HG03575 (cell line): ENCODE measurements around the gene CGB5.
"Not testable (repeated sequence)": the region's sequence is repeated elsewhere in the genome, so short reads cannot be mapped to it uniquely, and the experiment has no call there.

Experiments used
- ATAC-seq: cut with Tn5 transposase; IDR thresholded peaks from one replicate; pipeline ENCODE4 v1.9.1; 2021; ENCODE audit not compliant: unreplicated experiment, insufficient number of reproducible peaks, low FRiP score; ENCODE audit errors: extremely low read depth

The CGB5 gene

GRCh38 chr19:49050376-49051033 lies 6.9 kb downstream of the CGB5 start:
- not testable (repeated sequence) for ATAC-seq

GRCh38 chr19:49056101-49056901 lies 12.7 kb downstream of the CGB5 start:
- no peak for ATAC-seq

GRCh38 chr19:49056902-49057596 lies 13.4 kb downstream of the CGB5 start:
- ATAC-seq = not testable (repeated sequence)

- no peak for ATAC-seq
Measured at GRCh38 chr19:49057636-49058234, 14.1 kb downstream of the CGB5 start, which contains the start of gene CGB7. TSS of gene CGB7 (minus strand) at chr19:49057749. CDS start at chr19:49055375, 2,374 bp downstream.

- ATAC-seq = no peak
Measured at GRCh38 chr19:49058562-49058961, 14.9 kb downstream of the CGB5 start.

GRCh38 chr19:49059053-49059452 lies 15.4 kb downstream of the CGB5 start:
- no peak for ATAC-seq

GRCh38 chr19:49061000-49061399 lies 17.4 kb downstream of the CGB5 start:
- no peak for ATAC-seq

- no peak for ATAC-seq
Measured at GRCh38 chr19:49061445-49061844, 17.8 kb downstream of the CGB5 start.

GRCh38 chr19:49064029-49064629 lies 20.5 kb downstream of the CGB5 start:
- no peak for ATAC-seq

GRCh38 chr19:49064768-49065611 lies 21.3 kb downstream of the CGB5 start, which contains the start of gene NTF4:
TSS of gene NTF4 (minus strand) at chr19:49064818. CDS start at chr19:49061997, 2,821 bp downstream.
- ATAC-seq = no peak

GRCh38 chr19:49065905-49066512 lies 22.4 kb downstream of the CGB5 start:
- no peak for ATAC-seq

GRCh38 chr19:49067554-49067953 lies 23.9 kb downstream of the CGB5 start:
- no peak for ATAC-seq

- no peak for ATAC-seq
Measured at GRCh38 chr19:49069026-49069425, 25.4 kb downstream of the CGB5 start.

GRCh38 chr19:49070416-49070815 lies 26.8 kb downstream of the CGB5 start:
- no peak for ATAC-seq

GRCh38 chr19:49071860-49072547 lies 28.4 kb downstream of the CGB5 start:
- ATAC-seq = no peak

GRCh38 chr19:49073514-49074378 lies 30.1 kb downstream of the CGB5 start:
- ATAC-seq = no peak
